H1 (cell line): ENCODE results near the gene MAML3. TPM values are rescaled to one million over a fixed set of nuclear protein-coding genes. Genes with fewer than 3 reads are reported as not detected.

Source experiments
- CTCF ChIA-PET: fragments of 300-600 bp; sonication (Branson Sonifier 250); formaldehyde crosslinking; loops from one replicate; lab custom pipeline; 2021; ENCODE audit not compliant: partially characterized antibody; lab: Charles Lee
- POLR2A ChIA-PET: fragments of 300-600 bp; sonication (Branson Sonifier 250); formaldehyde crosslinking; loops from one replicate; lab custom pipeline; 2021; ENCODE audit warnings: inconsistent platforms; ENCODE audit not compliant: partially characterized antibody; lab: Charles Lee
- DNase-seq, 2 experiments: peaks; one replicate each; pipeline versions ENCODE4 v3.0.0 to v3.0.0-alpha.2; 2010 to 2022; ENCODE audit warnings: low spot score in 2 of 2, low read depth in 1 of 2, mixed read lengths in 1 of 2
- FAIRE-seq: peaks from 2 replicates; lab custom pipeline; 2011; peaks lifted over from hg19 to GRCh38; lab: Jason Lieb, UNC
- H2AFZ ChIP-seq: 2 replicates; pipeline ENCODE4 v1.8.1; 2012; ENCODE audit warnings: low read length, inconsistent platforms
- H2AK5ac ChIP-seq: 2 replicates; pipeline ENCODE4 v1.6.1; 2013; ENCODE audit warnings: low read depth, low read length
- H2BK120ac ChIP-seq: replicated peaks from 2 replicates; pipeline ENCODE3; 2013; ENCODE audit warnings: low read depth, low read length, inconsistent platforms
- H2BK12ac ChIP-seq: 2 replicates; pipeline ENCODE4 v1.6.1; 2013; ENCODE audit warnings: low read depth, low read length
- H2BK15ac ChIP-seq: 2 replicates; pipeline ENCODE4 v1.6.1; 2013; ENCODE audit warnings: low read length
- H2BK20ac ChIP-seq: 2 replicates; pipeline ENCODE4 v1.6.1; 2013; ENCODE audit warnings: low read length
- H2BK5ac ChIP-seq: 2 replicates; pipeline ENCODE4 v1.6.1; 2013; ENCODE audit warnings: low read depth, low read length
- H3K14ac ChIP-seq: 2 replicates; pipeline ENCODE4 v1.6.1; 2013; ENCODE audit warnings: inconsistent platforms; ENCODE audit not compliant: insufficient read length
- H3K18ac ChIP-seq: 2 replicates; pipeline ENCODE4 v1.6.1; 2013; ENCODE audit warnings: low read length; ENCODE audit errors: extremely low read depth
- H3K23ac ChIP-seq: 2 replicates; pipeline ENCODE4 v1.6.1; 2013; ENCODE audit warnings: inconsistent platforms; ENCODE audit not compliant: insufficient read length
- H3K23me2 ChIP-seq: 2 replicates; pipeline ENCODE4 v1.6.1; 2013; ENCODE audit warnings: low read depth, low read length
- H3K27ac ChIP-seq: 2 replicates; pipeline ENCODE4 v1.6.1; 2011; ENCODE audit warnings: low read depth, low read length, inconsistent platforms
- H3K27me3 ChIP-seq, 4 experiments: replicated peaks in 1 of 4; 1 replicate in 1 of 4; 2 replicates in 3 of 4; pipeline versions ENCODE4 v1.6.1 to v1.8.1; 2011 to 2013; ENCODE audit warnings: low read length in 3 of 4, mild to moderate bottlenecking in 3 of 4, inconsistent platforms in 2 of 4, mixed read lengths in 2 of 4, moderate library complexity in 1 of 4; ENCODE audit not compliant: control insufficient read depth in 3 of 4, insufficient read depth in 3 of 4; ENCODE audit errors: extremely low read depth in 1 of 4
- H3K36me3 ChIP-seq, 4 experiments: 2 replicates each; pipeline versions ENCODE4 v1.6.1 to v1.8.1; 2011 to 2013; ENCODE audit warnings: mild to moderate bottlenecking in 4 of 4, low read length in 3 of 4, moderate library complexity in 2 of 4, control low read depth in 1 of 4, inconsistent platforms in 1 of 4; ENCODE audit not compliant: insufficient read depth in 4 of 4, control insufficient read depth in 2 of 4
- H3K4ac ChIP-seq: replicated peaks from 2 replicates; pipeline ENCODE3; 2013; ENCODE audit warnings: low read length, low read depth, mixed read lengths, inconsistent platforms; ENCODE audit not compliant: insufficient read length
- H3K4me1 ChIP-seq, 4 experiments: replicated peaks in 1 of 4; 1 replicate in 1 of 4; 2 replicates in 3 of 4; pipeline versions ENCODE4 v1.6.1 to v1.8.1; 2011 to 2013; ENCODE audit warnings: low read length in 3 of 4, inconsistent platforms in 2 of 4, mixed read lengths in 1 of 4; ENCODE audit not compliant: insufficient read depth in 4 of 4, control insufficient read depth in 3 of 4
- H3K4me2 ChIP-seq, 2 experiments: 2 replicates each; pipeline versions ENCODE4 v1.6.1 to v1.8.1; 2011 to 2013; ENCODE audit warnings: low read depth in 2 of 2, low read length in 2 of 2, control low read depth in 1 of 2, inconsistent platforms in 1 of 2, mild to moderate bottlenecking in 1 of 2; ENCODE audit not compliant: insufficient read depth in 1 of 2
- H3K4me3 ChIP-seq, 4 experiments: fragments of 200-600, 300-600 bp in 1 of 4; sonication (generic), shearing (Covaris generic), sonication (Bioruptor Twin) in 1 of 4; 2 replicates each; pipeline versions ENCODE4 v1.5.1 to v1.8.1; 2011 to 2016; ENCODE audit warnings: low read length in 4 of 4, low read depth in 3 of 4, control low read depth in 2 of 4, inconsistent platforms in 2 of 4, mild to moderate bottlenecking in 2 of 4, mixed read lengths in 1 of 4, moderate library complexity in 1 of 4; ENCODE audit not compliant: insufficient read depth in 2 of 4; ENCODE audit errors: extremely low read depth in 1 of 4
- H3K56ac ChIP-seq: replicated peaks from 2 replicates; pipeline ENCODE3; 2013; ENCODE audit warnings: low read depth, mild to moderate bottlenecking, mixed read lengths, low read length, inconsistent platforms; ENCODE audit not compliant: insufficient read length
- H3K79me1 ChIP-seq: 2 replicates; pipeline ENCODE4 v1.6.1; 2013; ENCODE audit warnings: low read depth, low read length, control low read depth
- H3K79me2 ChIP-seq, 2 experiments: 2 replicates each; pipeline versions ENCODE4 v1.6.1 to v1.8.1; 2012 to 2013; ENCODE audit warnings: low read length in 2 of 2, mild to moderate bottlenecking in 2 of 2, inconsistent platforms in 1 of 2; ENCODE audit not compliant: insufficient read depth in 2 of 2, control insufficient read depth in 1 of 2
- H3K9ac ChIP-seq, 4 experiments: replicated peaks in 1 of 4; 1 replicate in 1 of 4; 2 replicates in 3 of 4; pipeline versions ENCODE4 v1.6.1 to v1.8.1; 2011 to 2013; ENCODE audit warnings: low read depth in 3 of 4, low read length in 3 of 4, control low read depth in 2 of 4, mild to moderate bottlenecking in 2 of 4, moderate library complexity in 2 of 4, inconsistent platforms in 1 of 4; ENCODE audit errors: extremely low read depth in 1 of 4
- H3K9me3 ChIP-seq, 2 experiments: 2 replicates each; pipeline versions ENCODE4 v1.6.1 to v1.8.1; 2012 to 2013; ENCODE audit warnings: mild to moderate bottlenecking in 2 of 2, moderate library complexity in 2 of 2, control low read depth in 1 of 2, inconsistent platforms in 1 of 2, low read depth in 1 of 2, low read length in 1 of 2, mixed read lengths in 1 of 2; ENCODE audit not compliant: insufficient read depth in 2 of 2
- H4K20me1 ChIP-seq, 2 experiments: replicated peaks in 1 of 2; 2 replicates each; pipeline versions ENCODE3 to v1.8.1; 2011 to 2013; ENCODE audit warnings: inconsistent platforms in 2 of 2, low read length in 2 of 2, mild to moderate bottlenecking in 1 of 2; ENCODE audit not compliant: insufficient read depth in 2 of 2, control insufficient read depth in 1 of 2
- H4K5ac ChIP-seq: 2 replicates; pipeline ENCODE4 v1.6.1; 2013; ENCODE audit warnings: low read length, low read depth, mixed read lengths, inconsistent platforms; ENCODE audit not compliant: insufficient read length
- H4K8ac ChIP-seq: 2 replicates; pipeline ENCODE4 v1.8.0; 2013; ENCODE audit warnings: mild to moderate bottlenecking, moderate library complexity, low read length, inconsistent platforms; ENCODE audit not compliant: insufficient read depth; ENCODE audit errors: extremely low read depth
- H4K91ac ChIP-seq: replicated peaks from 2 replicates; pipeline ENCODE3; 2013; ENCODE audit warnings: low read length, mixed read lengths, inconsistent platforms; ENCODE audit not compliant: insufficient read length
- CREB1 ChIP-seq: IDR thresholded peaks from 2 replicates; pipeline ENCODE4 v1.6.1; 2012; ENCODE audit warnings: inconsistent platforms
- CTCF ChIP-seq, 3 experiments: IDR thresholded peaks; 1 replicate in 2 of 3; 2 replicates in 1 of 3; pipeline versions ENCODE4 v1.5.1 to v1.6.1; 2011; ENCODE audit warnings: low read length in 3 of 3, mild to moderate bottlenecking in 3 of 3, inconsistent platforms in 2 of 3, low read depth in 1 of 3, moderate library complexity in 1 of 3; ENCODE audit not compliant: insufficient read depth in 1 of 3; ENCODE audit errors: control extremely low read depth in 1 of 3
- JUN ChIP-seq: IDR thresholded peaks from 2 replicates; pipeline ENCODE4 v1.6.1; 2011; ENCODE audit warnings: low read depth, mild to moderate bottlenecking, improper control_type of control experiment, low read length
- MAFK ChIP-seq: IDR thresholded peaks from 2 replicates; pipeline ENCODE4 v1.6.1; 2012; ENCODE audit warnings: low read depth, mild to moderate bottlenecking, improper control_type of control experiment, low read length
- SUZ12 ChIP-seq: fragments of 200-600 bp; sonication (generic); IDR thresholded peaks from 2 replicates; pipeline ENCODE4 v1.6.1; 2012; ENCODE audit warnings: mild to moderate bottlenecking, inconsistent platforms, low read length, moderate library complexity, mixed read lengths
- YY1 ChIP-seq: IDR thresholded peaks from 2 replicates; pipeline ENCODE4 v1.6.1; 2011; ENCODE audit warnings: low read depth, mild to moderate bottlenecking, low read length
- WGBS, 2 experiments: shearing (Covaris generic) in 1 of 2; methylation state at CpG; one replicate each; pipeline versions ENCODE4 v1.1.6 to v1.1.7; 2013 to 2015; ENCODE audit warnings: low lambda C conversion rate in 2 of 2, mixed read lengths in 2 of 2, inconsistent platforms in 1 of 2, low coverage in 1 of 2, missing lambda C conversion rate in 1 of 2; ENCODE audit not compliant: insufficient replicate concordance in 2 of 2, insufficient coverage in 1 of 2, insufficient read length in 1 of 2; ENCODE audit errors: extremely low coverage in 1 of 2, missing lambda C conversion rate in 1 of 2; 5-methylcytosine and 5-hydroxymethylcytosine counted together
- polyA plus RNA-seq, 7 experiments: library from polyadenylated mRNA; depleted of rRNA in 3 of 7; stranded (reverse) in 5 of 7; unstranded in 2 of 7; fragments of >200 nt in 5 of 7; fragments of 200-250 nt in 2 of 7; gene quantifications; 1 replicate in 5 of 7; 2 replicates in 1 of 7; 4 replicates in 1 of 7; pipeline versions ENCODE4 v1.2.1 to v1.2.3, GENCODE V29; 2011 to 2013; ENCODE audit warnings: missing spikeins in 2 of 7, mixed read lengths in 2 of 7
- total RNA-seq: library from RNA; stranded (reverse); fragmentation: NEBNext Ultra II Directional; extraction: Animal tissue kit (Norgen Biotek cat#: 25700); gene quantifications from 2 replicates; pipeline ENCODE4 v1.2.1, GENCODE V29; 2021

MAML3 gene
- total and polyA plus RNA-seq, 2 of the 8 experiments (the other 6 are each of a cell fraction or from before 2014, with no cell fraction given) = 2.1 to 5.7 TPM

DNA sequence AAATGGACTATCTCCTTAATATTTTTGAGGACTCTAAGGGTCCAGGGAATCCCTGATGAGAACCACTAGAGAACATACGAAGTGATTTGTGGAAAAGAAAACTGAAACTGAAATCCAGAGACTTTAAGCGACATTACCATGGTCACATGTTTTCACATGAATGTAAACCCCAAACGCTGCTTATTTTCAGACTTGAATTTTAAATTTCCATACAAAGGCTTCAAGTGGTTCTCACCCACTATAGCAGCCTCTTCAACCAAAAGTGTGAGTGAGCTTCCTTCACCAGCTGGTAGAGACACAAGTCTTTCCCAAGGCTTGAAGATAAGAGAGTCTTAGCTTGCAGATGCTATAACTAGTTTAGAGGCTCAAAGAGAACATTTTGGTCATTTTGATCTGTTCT, 255.7 kb downstream of the MAML3 start:
- H2BK12ac ChIP-seq = no peak overlapping the region
- H3K27me3 ChIP-seq = no peaks in the 10 kb centered on the region
- no peaks in the 10 kb centered on the region for H3K9me3 ChIP-seq
- H3K27ac ChIP-seq = no peak overlapping the region
- H3K56ac ChIP-seq = no peak overlapping the region
- no peaks in the 10 kb centered on the region for H4K20me1 ChIP-seq
- H3K23ac ChIP-seq = no peak overlapping the region
- no peaks in the 10 kb centered on the region for H3K36me3 ChIP-seq
- WGBS, 2 experiments = 79% methylated on average over 3 of the region's 3 CpGs; no CpG with 5 or more reads in 1 of the 2 experiments
- no peak overlapping the region for H4K8ac ChIP-seq
- no peak overlapping the region for H3K4me2 ChIP-seq
- H4K5ac ChIP-seq = no peak overlapping the region
- ChIA-PET CTCF (no interaction called here), POLR2A (no interaction called here)
- no peaks in the 10 kb centered on the region; the same call in 1 of the 2 replicates for H3K79me1 ChIP-seq
- TF ChIP-seq SUZ12 (no peak), CTCF (IDR thresholded peaks at IDR 0.05; ENCODE audit: control extremely low read depth in 1 of 3, insufficient read depth in 1 of 3, low read depth in 1 of 3, low read length in 3 of 3) (no peak), MAFK (no peak), CREB1 (no peak), JUN (no peak), YY1 (no peak)
- no peak for FAIRE-seq
- no peak overlapping the region for H3K14ac ChIP-seq
- no peak for DNase-seq
- no peak overlapping the region for H2BK120ac ChIP-seq
- H3K4me3 ChIP-seq = no peak overlapping the region
- no peaks in the 10 kb centered on the region for H3K79me2 ChIP-seq
- peaks cover 3 to 16% (median 9%) of the 10 kb centered on the region in 4 experiments for H3K4me1 ChIP-seq
- H2AFZ ChIP-seq = no peak overlapping the region
- H3K18ac ChIP-seq = no peak overlapping the region
- no peak overlapping the region for H2BK15ac ChIP-seq
- no peak overlapping the region for H2AK5ac ChIP-seq
- no peak overlapping the region for H4K91ac ChIP-seq
- no peak overlapping the region for H2BK5ac ChIP-seq
- H3K9ac ChIP-seq = no peak overlapping the region
- H3K4ac ChIP-seq = no peak overlapping the region
- no peak overlapping the region for H2BK20ac ChIP-seq
- no peaks in the 10 kb centered on the region for H3K23me2 ChIP-seq
